ENCODE results near the gene TRIM66. TPM values are rescaled to one million over a fixed set of nuclear protein-coding genes. Genes with fewer than 3 reads are reported as not detected.

The TRIM66 gene
- total and polyA plus RNA-seq, 2 experiments from 2014 or later = 1.4 to 4.7 TPM

DNA sequence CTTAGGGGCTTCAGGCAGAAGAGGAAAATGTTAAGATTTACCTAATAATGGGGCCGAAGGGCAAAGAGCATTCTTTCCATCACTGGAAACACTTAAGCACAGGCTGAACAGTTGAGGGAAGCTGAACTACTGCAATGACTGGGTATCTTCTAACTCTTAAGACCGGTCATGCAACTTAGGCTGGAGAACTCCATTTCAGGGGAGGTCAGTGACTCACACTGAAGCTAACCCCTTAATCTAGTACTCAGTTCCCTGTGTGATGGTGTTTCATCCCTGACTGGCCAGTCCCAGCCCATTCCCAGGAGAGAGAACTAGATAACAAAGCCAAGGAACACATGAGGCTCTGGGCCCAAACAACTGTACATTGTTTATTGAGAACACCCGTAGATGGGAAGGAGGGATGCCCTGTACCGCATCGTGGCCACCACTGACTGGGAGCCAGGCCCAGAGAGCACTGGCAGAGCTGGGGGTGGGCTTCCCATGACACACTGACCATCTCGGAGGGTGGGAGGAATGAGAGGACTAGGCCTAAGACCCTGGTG, 10.6 kb upstream of the TRIM66 start:
- Histone ChIP-seq H3K27me3 (no peaks in the 10 kb centered on the region), H3K4me3 (no peak overlapping the region), H3K4me1 (ENCODE audit: insufficient read depth) (peaks cover 3% of the 10 kb centered on the region), H2AFZ (no peak overlapping the region), H3K27ac (no peak overlapping the region), H3K79me2 (peaks cover 6% of the 10 kb centered on the region), H3K9me3 (ENCODE audit: low read depth) (no peaks in the 10 kb centered on the region), H3K9me2 (replicated peaks; ENCODE audit: insufficient read depth) (no peaks in the 10 kb centered on the region), H3K4me2 (no peak overlapping the region), H4K20me1 (ENCODE audit: insufficient read depth, poor library complexity, severe bottlenecking) (no peaks in the 10 kb centered on the region), H3K36me3 (replicated peaks; ENCODE audit: insufficient read depth, low read depth) (no peaks in the 10 kb centered on the region)
- 92% methylated on average over 6 of the region's 6 CpGs for WGBS (ENCODE audit: low lambda C conversion rate, missing lambda C conversion rate)
- DNase-seq (ENCODE audit: low spot score) = no peak
- TF ChIP-seq EZH2phosphoT487 (IDR thresholded peaks at IDR 0.05; ENCODE audit: low read depth, severe bottlenecking, unreplicated experiment) (no peak), EZH2 (IDR thresholded peaks at IDR 0.05; ENCODE audit: borderline replicate concordance) (no peak)

DNA sequence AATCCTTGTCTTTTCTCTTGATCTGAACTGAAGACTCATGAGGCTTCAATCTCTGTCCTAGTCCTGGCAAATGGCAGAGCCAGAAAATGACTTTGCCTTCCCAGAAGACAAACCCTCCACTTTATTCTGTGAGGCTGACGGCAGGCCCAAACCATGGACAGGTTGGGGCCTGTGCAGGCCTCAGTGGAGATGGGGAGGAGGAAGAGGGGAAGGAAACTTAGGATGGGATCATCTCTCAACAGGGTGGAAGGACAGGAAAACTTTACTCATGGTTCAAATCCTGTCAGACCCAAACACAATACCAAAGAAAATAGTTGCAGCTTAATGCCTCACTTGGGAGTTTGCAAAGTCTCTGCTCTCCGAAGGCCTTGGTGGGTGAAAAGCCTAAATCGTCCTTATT, 10.0 kb upstream of the TRIM66 start:
- H4K20me1 ChIP-seq (ENCODE audit: insufficient read depth, poor library complexity, severe bottlenecking) = no peaks in the 10 kb centered on the region
- H3K36me3 ChIP-seq (replicated peaks; ENCODE audit: insufficient read depth, low read depth) = no peaks in the 10 kb centered on the region
- H3K4me3 ChIP-seq = no peak overlapping the region

DNA sequence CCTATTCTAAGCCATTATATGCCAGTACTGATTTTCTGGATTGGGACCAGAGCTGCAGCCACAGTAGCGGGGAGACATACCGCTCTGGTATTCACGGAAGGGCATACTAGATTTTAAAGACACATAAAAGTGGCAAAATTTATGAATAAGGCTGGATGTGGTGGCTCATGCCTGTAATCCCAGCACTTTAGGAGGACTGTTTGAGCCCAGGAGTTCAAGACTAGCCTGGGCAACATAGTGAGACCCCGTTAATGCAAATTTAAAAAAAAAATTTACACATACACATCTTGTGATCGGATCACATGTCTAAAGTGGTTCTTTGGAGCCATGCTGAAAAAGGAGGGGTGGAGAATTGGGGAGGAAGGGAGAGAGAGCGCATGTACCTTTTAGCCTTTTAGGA, 9.1 kb upstream of the TRIM66 start:
- Histone ChIP-seq H4K20me1 (ENCODE audit: insufficient read depth, poor library complexity, severe bottlenecking) (no peaks in the 10 kb centered on the region), H2AFZ (no peak overlapping the region), H3K36me3 (replicated peaks; ENCODE audit: insufficient read depth, low read depth) (no peaks in the 10 kb centered on the region), H3K27ac (no peak overlapping the region), H3K9me3 (ENCODE audit: low read depth) (no peaks in the 10 kb centered on the region), H3K27me3 (no peaks in the 10 kb centered on the region), H3K79me2 (peaks cover 6% of the 10 kb centered on the region), H3K4me1 (ENCODE audit: insufficient read depth) (peaks cover 10% of the 10 kb centered on the region), H3K4me2 (no peak overlapping the region), H3K4me3 (no peak overlapping the region), H3K9me2 (replicated peaks; ENCODE audit: insufficient read depth) (no peaks in the 10 kb centered on the region)
- 97% methylated on average over 6 of the region's 6 CpGs for WGBS (ENCODE audit: low lambda C conversion rate, missing lambda C conversion rate)
- TF ChIP-seq, protein P1, sequence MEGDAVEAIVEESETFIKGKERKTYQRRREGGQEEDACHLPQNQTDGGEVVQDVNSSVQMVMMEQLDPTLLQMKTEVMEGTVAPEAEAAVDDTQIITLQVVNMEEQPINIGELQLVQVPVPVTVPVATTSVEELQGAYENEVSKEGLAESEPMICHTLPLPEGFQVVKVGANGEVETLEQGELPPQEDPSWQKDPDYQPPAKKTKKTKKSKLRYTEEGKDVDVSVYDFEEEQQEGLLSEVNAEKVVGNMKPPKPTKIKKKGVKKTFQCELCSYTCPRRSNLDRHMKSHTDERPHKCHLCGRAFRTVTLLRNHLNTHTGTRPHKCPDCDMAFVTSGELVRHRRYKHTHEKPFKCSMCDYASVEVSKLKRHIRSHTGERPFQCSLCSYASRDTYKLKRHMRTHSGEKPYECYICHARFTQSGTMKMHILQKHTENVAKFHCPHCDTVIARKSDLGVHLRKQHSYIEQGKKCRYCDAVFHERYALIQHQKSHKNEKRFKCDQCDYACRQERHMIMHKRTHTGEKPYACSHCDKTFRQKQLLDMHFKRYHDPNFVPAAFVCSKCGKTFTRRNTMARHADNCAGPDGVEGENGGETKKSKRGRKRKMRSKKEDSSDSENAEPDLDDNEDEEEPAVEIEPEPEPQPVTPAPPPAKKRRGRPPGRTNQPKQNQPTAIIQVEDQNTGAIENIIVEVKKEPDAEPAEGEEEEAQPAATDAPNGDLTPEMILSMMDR (IDR thresholded peaks at IDR 0.05; ENCODE audit: poor library complexity) = no peak
- no peak for TF ChIP-seq EZH2 (IDR thresholded peaks at IDR 0.05; ENCODE audit: borderline replicate concordance)
- no peak for TF ChIP-seq EZH2phosphoT487 (IDR thresholded peaks at IDR 0.05; ENCODE audit: low read depth, severe bottlenecking, unreplicated experiment)
- DNase-seq (ENCODE audit: low spot score) = no peak

More for the DNA sequence above, 10.0 kb upstream of the TRIM66 start:
- Histone ChIP-seq H3K27me3 (no peaks in the 10 kb centered on the region), H2AFZ (no peak overlapping the region), H3K9me2 (replicated peaks; ENCODE audit: insufficient read depth) (no peaks in the 10 kb centered on the region), H3K27ac (no peak overlapping the region), H3K4me1 (ENCODE audit: insufficient read depth) (peaks cover 10% of the 10 kb centered on the region), H3K4me2 (no peak overlapping the region), H3K79me2 (peaks cover 6% of the 10 kb centered on the region), H3K9me3 (ENCODE audit: low read depth) (no peaks in the 10 kb centered on the region)
- 77% methylated on average over 3 of the region's 3 CpGs for WGBS (ENCODE audit: low lambda C conversion rate, missing lambda C conversion rate)
- TF ChIP-seq, protein P1 (IDR thresholded peaks at IDR 0.05; ENCODE audit: poor library complexity) = no peak
- TF ChIP-seq EZH2phosphoT487 (IDR thresholded peaks at IDR 0.05; ENCODE audit: low read depth, severe bottlenecking, unreplicated experiment) = no peak
- no peak for TF ChIP-seq EZH2 (IDR thresholded peaks at IDR 0.05; ENCODE audit: borderline replicate concordance)
- DNase-seq (ENCODE audit: low spot score) = no peak

DNA sequence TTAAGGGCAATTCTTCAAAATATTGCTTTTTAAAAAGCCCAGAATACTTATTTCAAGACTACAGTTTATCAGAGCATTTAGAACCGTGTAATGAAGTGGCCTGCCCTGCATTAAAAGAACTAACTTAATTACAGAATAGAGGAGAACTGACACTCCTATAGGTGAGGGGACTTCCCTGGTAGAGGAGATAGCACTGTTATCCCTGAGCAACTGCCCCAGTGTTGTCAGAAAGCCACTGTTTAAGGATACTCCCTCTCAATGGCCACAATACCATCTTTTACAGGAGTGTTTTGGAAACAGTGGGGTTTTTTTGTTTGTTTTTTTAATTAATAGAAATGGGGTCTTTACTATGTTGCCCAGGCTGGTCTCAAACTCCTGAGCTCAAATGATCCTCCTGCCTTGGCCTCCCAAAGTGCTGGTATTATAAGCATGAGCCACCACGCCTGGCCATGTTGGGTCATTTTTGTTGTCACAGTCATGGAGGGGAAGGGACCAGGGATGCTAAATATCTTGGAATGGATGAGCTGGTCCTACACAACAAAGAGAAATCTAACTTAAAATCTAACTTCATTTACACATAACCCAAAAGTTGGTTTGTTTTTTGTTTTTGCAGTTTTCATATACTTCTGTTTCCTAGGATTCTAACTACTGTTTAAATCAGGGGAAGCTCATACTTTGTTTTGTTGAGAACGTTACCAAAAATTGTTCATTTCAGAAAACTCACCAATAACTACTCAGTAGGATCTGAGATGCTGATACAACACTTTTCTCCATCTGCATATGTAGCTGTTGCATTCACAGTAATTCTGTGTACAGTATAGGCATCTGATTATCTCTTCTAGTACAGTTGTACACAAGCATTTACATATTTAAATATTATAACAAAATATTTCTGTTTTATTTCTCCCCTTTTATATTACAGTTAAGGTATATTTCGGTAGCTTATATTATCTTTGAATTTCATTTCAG, 8.2 kb upstream of the TRIM66 start:
- Histone ChIP-seq H2AFZ (no peak overlapping the region), H3K9me2 (replicated peaks; ENCODE audit: insufficient read depth) (no peaks in the 10 kb centered on the region), H3K27ac (no peak overlapping the region), H3K27me3 (no peaks in the 10 kb centered on the region), H3K79me2 (peaks cover 6% of the 10 kb centered on the region), H3K4me2 (no peak overlapping the region), H3K9me3 (ENCODE audit: low read depth) (no peaks in the 10 kb centered on the region), H3K36me3 (replicated peaks; ENCODE audit: insufficient read depth, low read depth) (no peaks in the 10 kb centered on the region), H3K4me3 (no peak overlapping the region), H4K20me1 (ENCODE audit: insufficient read depth, poor library complexity, severe bottlenecking) (no peaks in the 10 kb centered on the region), H3K4me1 (ENCODE audit: insufficient read depth) (peaks cover 10% of the 10 kb centered on the region)
- DNase-seq (ENCODE audit: low spot score) = no peak
- WGBS (ENCODE audit: low lambda C conversion rate, missing lambda C conversion rate) = 94% methylated on average over 4 of the region's 4 CpGs
- TF ChIP-seq, protein P1 (IDR thresholded peaks at IDR 0.05; ENCODE audit: poor library complexity) = no peak
- TF ChIP-seq EZH2phosphoT487 (IDR thresholded peaks at IDR 0.05; ENCODE audit: low read depth, severe bottlenecking, unreplicated experiment) = no peak

Data from hepatocyte (in vitro differentiated cells).